H1 (cell line): ENCODE results near the gene ARHGAP24. TPM values are rescaled to one million over a fixed set of nuclear protein-coding genes. Genes with fewer than 3 reads are reported as not detected.

Source experiments
- CTCF ChIA-PET: fragments of 300-600 bp; sonication (Branson Sonifier 250); formaldehyde crosslinking; loops from one replicate; lab custom pipeline; 2021; ENCODE audit not compliant: partially characterized antibody; lab: Charles Lee
- POLR2A ChIA-PET: fragments of 300-600 bp; sonication (Branson Sonifier 250); formaldehyde crosslinking; loops from one replicate; lab custom pipeline; 2021; ENCODE audit warnings: inconsistent platforms; ENCODE audit not compliant: partially characterized antibody; lab: Charles Lee
- DNase-seq, 2 experiments: peaks; one replicate each; pipeline versions ENCODE4 v3.0.0 to v3.0.0-alpha.2; 2010 to 2022; ENCODE audit warnings: low spot score in 2 of 2, low read depth in 1 of 2, mixed read lengths in 1 of 2
- FAIRE-seq: peaks from 2 replicates; lab custom pipeline; 2011; peaks lifted over from hg19 to GRCh38; lab: Jason Lieb, UNC
- H2AFZ ChIP-seq: 2 replicates; pipeline ENCODE4 v1.8.1; 2012; ENCODE audit warnings: low read length, inconsistent platforms
- H2AK5ac ChIP-seq: 2 replicates; pipeline ENCODE4 v1.6.1; 2013; ENCODE audit warnings: low read depth, low read length
- H2BK120ac ChIP-seq: replicated peaks from 2 replicates; pipeline ENCODE3; 2013; ENCODE audit warnings: low read depth, low read length, inconsistent platforms
- H2BK12ac ChIP-seq: 2 replicates; pipeline ENCODE4 v1.6.1; 2013; ENCODE audit warnings: low read depth, low read length
- H2BK15ac ChIP-seq: 2 replicates; pipeline ENCODE4 v1.6.1; 2013; ENCODE audit warnings: low read length
- H2BK20ac ChIP-seq: 2 replicates; pipeline ENCODE4 v1.6.1; 2013; ENCODE audit warnings: low read length
- H2BK5ac ChIP-seq: 2 replicates; pipeline ENCODE4 v1.6.1; 2013; ENCODE audit warnings: low read depth, low read length
- H3K14ac ChIP-seq: 2 replicates; pipeline ENCODE4 v1.6.1; 2013; ENCODE audit warnings: inconsistent platforms; ENCODE audit not compliant: insufficient read length
- H3K18ac ChIP-seq: 2 replicates; pipeline ENCODE4 v1.6.1; 2013; ENCODE audit warnings: low read length; ENCODE audit errors: extremely low read depth
- H3K23ac ChIP-seq: 2 replicates; pipeline ENCODE4 v1.6.1; 2013; ENCODE audit warnings: inconsistent platforms; ENCODE audit not compliant: insufficient read length
- H3K23me2 ChIP-seq: 2 replicates; pipeline ENCODE4 v1.6.1; 2013; ENCODE audit warnings: low read depth, low read length
- H3K27ac ChIP-seq: 2 replicates; pipeline ENCODE4 v1.6.1; 2011; ENCODE audit warnings: low read depth, low read length, inconsistent platforms
- H3K27me3 ChIP-seq, 4 experiments: replicated peaks in 1 of 4; 1 replicate in 1 of 4; 2 replicates in 3 of 4; pipeline versions ENCODE4 v1.6.1 to v1.8.1; 2011 to 2013; ENCODE audit warnings: low read length in 3 of 4, mild to moderate bottlenecking in 3 of 4, inconsistent platforms in 2 of 4, mixed read lengths in 2 of 4, moderate library complexity in 1 of 4; ENCODE audit not compliant: control insufficient read depth in 3 of 4, insufficient read depth in 3 of 4; ENCODE audit errors: extremely low read depth in 1 of 4
- H3K36me3 ChIP-seq, 4 experiments: 2 replicates each; pipeline versions ENCODE4 v1.6.1 to v1.8.1; 2011 to 2013; ENCODE audit warnings: mild to moderate bottlenecking in 4 of 4, low read length in 3 of 4, moderate library complexity in 2 of 4, control low read depth in 1 of 4, inconsistent platforms in 1 of 4; ENCODE audit not compliant: insufficient read depth in 4 of 4, control insufficient read depth in 2 of 4
- H3K4ac ChIP-seq: replicated peaks from 2 replicates; pipeline ENCODE3; 2013; ENCODE audit warnings: low read length, low read depth, mixed read lengths, inconsistent platforms; ENCODE audit not compliant: insufficient read length
- H3K4me1 ChIP-seq, 4 experiments: replicated peaks in 1 of 4; 1 replicate in 1 of 4; 2 replicates in 3 of 4; pipeline versions ENCODE4 v1.6.1 to v1.8.1; 2011 to 2013; ENCODE audit warnings: low read length in 3 of 4, inconsistent platforms in 2 of 4, mixed read lengths in 1 of 4; ENCODE audit not compliant: insufficient read depth in 4 of 4, control insufficient read depth in 3 of 4
- H3K4me2 ChIP-seq, 2 experiments: 2 replicates each; pipeline versions ENCODE4 v1.6.1 to v1.8.1; 2011 to 2013; ENCODE audit warnings: low read depth in 2 of 2, low read length in 2 of 2, control low read depth in 1 of 2, inconsistent platforms in 1 of 2, mild to moderate bottlenecking in 1 of 2; ENCODE audit not compliant: insufficient read depth in 1 of 2
- H3K4me3 ChIP-seq, 4 experiments: fragments of 200-600, 300-600 bp in 1 of 4; sonication (generic), shearing (Covaris generic), sonication (Bioruptor Twin) in 1 of 4; 2 replicates each; pipeline versions ENCODE4 v1.5.1 to v1.8.1; 2011 to 2016; ENCODE audit warnings: low read length in 4 of 4, low read depth in 3 of 4, control low read depth in 2 of 4, inconsistent platforms in 2 of 4, mild to moderate bottlenecking in 2 of 4, mixed read lengths in 1 of 4, moderate library complexity in 1 of 4; ENCODE audit not compliant: insufficient read depth in 2 of 4; ENCODE audit errors: extremely low read depth in 1 of 4
- H3K56ac ChIP-seq: replicated peaks from 2 replicates; pipeline ENCODE3; 2013; ENCODE audit warnings: low read depth, mild to moderate bottlenecking, mixed read lengths, low read length, inconsistent platforms; ENCODE audit not compliant: insufficient read length
- H3K79me1 ChIP-seq: 2 replicates; pipeline ENCODE4 v1.6.1; 2013; ENCODE audit warnings: low read depth, low read length, control low read depth
- H3K79me2 ChIP-seq, 2 experiments: 2 replicates each; pipeline versions ENCODE4 v1.6.1 to v1.8.1; 2012 to 2013; ENCODE audit warnings: low read length in 2 of 2, mild to moderate bottlenecking in 2 of 2, inconsistent platforms in 1 of 2; ENCODE audit not compliant: insufficient read depth in 2 of 2, control insufficient read depth in 1 of 2
- H3K9ac ChIP-seq, 4 experiments: replicated peaks in 1 of 4; 1 replicate in 1 of 4; 2 replicates in 3 of 4; pipeline versions ENCODE4 v1.6.1 to v1.8.1; 2011 to 2013; ENCODE audit warnings: low read depth in 3 of 4, low read length in 3 of 4, control low read depth in 2 of 4, mild to moderate bottlenecking in 2 of 4, moderate library complexity in 2 of 4, inconsistent platforms in 1 of 4; ENCODE audit errors: extremely low read depth in 1 of 4
- H3K9me3 ChIP-seq, 2 experiments: 2 replicates each; pipeline versions ENCODE4 v1.6.1 to v1.8.1; 2012 to 2013; ENCODE audit warnings: mild to moderate bottlenecking in 2 of 2, moderate library complexity in 2 of 2, control low read depth in 1 of 2, inconsistent platforms in 1 of 2, low read depth in 1 of 2, low read length in 1 of 2, mixed read lengths in 1 of 2; ENCODE audit not compliant: insufficient read depth in 2 of 2
- H4K20me1 ChIP-seq, 2 experiments: replicated peaks in 1 of 2; 2 replicates each; pipeline versions ENCODE3 to v1.8.1; 2011 to 2013; ENCODE audit warnings: inconsistent platforms in 2 of 2, low read length in 2 of 2, mild to moderate bottlenecking in 1 of 2; ENCODE audit not compliant: insufficient read depth in 2 of 2, control insufficient read depth in 1 of 2
- H4K5ac ChIP-seq: 2 replicates; pipeline ENCODE4 v1.6.1; 2013; ENCODE audit warnings: low read length, low read depth, mixed read lengths, inconsistent platforms; ENCODE audit not compliant: insufficient read length
- H4K8ac ChIP-seq: 2 replicates; pipeline ENCODE4 v1.8.0; 2013; ENCODE audit warnings: mild to moderate bottlenecking, moderate library complexity, low read length, inconsistent platforms; ENCODE audit not compliant: insufficient read depth; ENCODE audit errors: extremely low read depth
- H4K91ac ChIP-seq: replicated peaks from 2 replicates; pipeline ENCODE3; 2013; ENCODE audit warnings: low read length, mixed read lengths, inconsistent platforms; ENCODE audit not compliant: insufficient read length
- WGBS, 2 experiments: shearing (Covaris generic) in 1 of 2; methylation state at CpG; one replicate each; pipeline versions ENCODE4 v1.1.6 to v1.1.7; 2013 to 2015; ENCODE audit warnings: low lambda C conversion rate in 2 of 2, mixed read lengths in 2 of 2, inconsistent platforms in 1 of 2, low coverage in 1 of 2, missing lambda C conversion rate in 1 of 2; ENCODE audit not compliant: insufficient replicate concordance in 2 of 2, insufficient coverage in 1 of 2, insufficient read length in 1 of 2; ENCODE audit errors: extremely low coverage in 1 of 2, missing lambda C conversion rate in 1 of 2; 5-methylcytosine and 5-hydroxymethylcytosine counted together
- polyA plus RNA-seq, 7 experiments: library from polyadenylated mRNA; depleted of rRNA in 3 of 7; stranded (reverse) in 5 of 7; unstranded in 2 of 7; fragments of >200 nt in 5 of 7; fragments of 200-250 nt in 2 of 7; gene quantifications; 1 replicate in 5 of 7; 2 replicates in 1 of 7; 4 replicates in 1 of 7; pipeline versions ENCODE4 v1.2.1 to v1.2.3, GENCODE V29; 2011 to 2013; ENCODE audit warnings: missing spikeins in 2 of 7, mixed read lengths in 2 of 7
- total RNA-seq: library from RNA; stranded (reverse); fragmentation: NEBNext Ultra II Directional; extraction: Animal tissue kit (Norgen Biotek cat#: 25700); gene quantifications from 2 replicates; pipeline ENCODE4 v1.2.1, GENCODE V29; 2021

ARHGAP24 gene
- total and polyA plus RNA-seq, 2 of the 8 experiments (the other 6 are each of a cell fraction or from before 2014, with no cell fraction given), result 0.08 to 0.50 TPM

- H3K4me2 ChIP-seq, result no peak overlapping the region
- H4K20me1 ChIP-seq, result no peaks in the 10 kb centered on the region
- H2AFZ ChIP-seq, result no peak overlapping the region
- H3K9ac ChIP-seq, result no peak overlapping the region
- no peak overlapping the region for H2BK20ac ChIP-seq
- H3K23ac ChIP-seq, result no peak overlapping the region
- H3K4me1 ChIP-seq, result no peaks in the 10 kb centered on the region
- no peak overlapping the region for H3K4ac ChIP-seq
- no peak overlapping the region for H2BK5ac ChIP-seq
- H4K91ac ChIP-seq, result no peak overlapping the region
- ChIA-PET CTCF (interaction anchor here (0.9 to 1.4 kb wide), 5 partner anchors 12 to 242 kb away, joined by 3 to 4 read pairs (median 3); no protein-coding TSS in a partner anchor), POLR2A (no interaction called here)
- H3K36me3 ChIP-seq, result no peaks in the 10 kb centered on the region
- no peak overlapping the region for H3K14ac ChIP-seq
- H4K8ac ChIP-seq, result no peak overlapping the region
- no peaks in the 10 kb centered on the region for H3K27me3 ChIP-seq
- no peaks in the 10 kb centered on the region for H3K9me3 ChIP-seq
- H2BK12ac ChIP-seq, result no peak overlapping the region
- H3K4me3 ChIP-seq, result no peak overlapping the region
- no peak overlapping the region for H2BK120ac ChIP-seq
- H3K56ac ChIP-seq, result no peak overlapping the region
- H3K27ac ChIP-seq, result no peak overlapping the region
- no peak for FAIRE-seq
- H4K5ac ChIP-seq, result no peak overlapping the region
- 90% methylated on average over 3 of the region's 3 CpGs; no CpG with 5 or more reads in 1 of the 2 experiments for WGBS, 2 experiments
- H2BK15ac ChIP-seq, result no peak overlapping the region
- H3K79me1 ChIP-seq, result no peaks in the 10 kb centered on the region; the same call in 1 of the 2 replicates
- no peak for DNase-seq
- H3K23me2 ChIP-seq, result no peaks in the 10 kb centered on the region
- no peaks in the 10 kb centered on the region for H3K79me2 ChIP-seq
- H3K18ac ChIP-seq, result no peak overlapping the region
- H2AK5ac ChIP-seq, result no peak overlapping the region
Measured at GRCh38 chr4:85659610-85660218, 184.8 kb downstream of the ARHGAP24 start.
